GM18870 (cell line): ENCODE results near the gene TMOD1.
"Not testable (repeated sequence)": the region's sequence is repeated elsewhere in the genome, so short reads cannot be mapped to it uniquely, and the experiment has no call there.

Experiments
- ATAC-seq: cut with Tn5 transposase; IDR thresholded peaks from one replicate; pipeline ENCODE4 v1.9.1; 2021; ENCODE audit warnings: moderate library complexity; ENCODE audit not compliant: unreplicated experiment

TMOD1 gene

GRCh38 chr9:97563458-97564135, 62.1 kb downstream of the TMOD1 start:
- ATAC-seq = no peak

- ATAC-seq = no peak
These were observed 63.1 kb downstream of the TMOD1 start for GRCh38 chr9:97564291-97565175.

GRCh38 chr9:97565262-97565661, 63.8 kb downstream of the TMOD1 start:
- no peak for ATAC-seq

- ATAC-seq = no peak
These were observed 65.9 kb downstream of the TMOD1 start for GRCh38 chr9:97567182-97567893.

GRCh38 chr9:97567894-97568202, 66.4 kb downstream of the TMOD1 start:
- no peak for ATAC-seq

- ATAC-seq = no peak
These were observed 67.2 kb downstream of the TMOD1 start for GRCh38 chr9:97568461-97569275.

GRCh38 chr9:97570899-97571298, 69.4 kb downstream of the TMOD1 start:
- ATAC-seq = no peak

GRCh38 chr9:97571664-97572063, 70.2 kb downstream of the TMOD1 start:
- ATAC-seq = no peak

GRCh38 chr9:97572196-97572891, 70.9 kb downstream of the TMOD1 start:
- no peak for ATAC-seq

- ATAC-seq = no peak
These were observed 71.5 kb downstream of the TMOD1 start for GRCh38 chr9:97572892-97573365.

- no peak for ATAC-seq
These were observed 72.1 kb downstream of the TMOD1 start for GRCh38 chr9:97573482-97574073.

- not testable (repeated sequence) for ATAC-seq
These were observed 72.7 kb downstream of the TMOD1 start for GRCh38 chr9:97574101-97574571.

- not testable (repeated sequence) for ATAC-seq
These were observed 73.6 kb downstream of the TMOD1 start for GRCh38 chr9:97574921-97575672.

GRCh38 chr9:97575673-97576200, 74.3 kb downstream of the TMOD1 start:
- no peak for ATAC-seq

- ATAC-seq = no peak
These were observed 75.6 kb downstream of the TMOD1 start for GRCh38 chr9:97577051-97577450.

- no peak for ATAC-seq
These were observed 77.4 kb downstream of the TMOD1 start for GRCh38 chr9:97578846-97579245.

- no peak for ATAC-seq
These were observed 78.4 kb downstream of the TMOD1 start for GRCh38 chr9:97579914-97580313.

GRCh38 chr9:97581590-97581989, 80.1 kb downstream of the TMOD1 start:
- not testable (repeated sequence) for ATAC-seq

GRCh38 chr9:97584778-97585177, 83.3 kb downstream of the TMOD1 start:
- not testable (repeated sequence) for ATAC-seq
